Measurements from ENCODE around the gene PROC.

PROC gene

GRCh38 chr2:127456960-127457359, 38.7 kb downstream of the PROC start:
- no peak for DNase-seq (ENCODE audit: low read depth)

- DNase-seq (ENCODE audit: low read depth): no peak
These were observed 44.2 kb downstream of the PROC start for GRCh38 chr2:127462461-127462860.

DNA sequence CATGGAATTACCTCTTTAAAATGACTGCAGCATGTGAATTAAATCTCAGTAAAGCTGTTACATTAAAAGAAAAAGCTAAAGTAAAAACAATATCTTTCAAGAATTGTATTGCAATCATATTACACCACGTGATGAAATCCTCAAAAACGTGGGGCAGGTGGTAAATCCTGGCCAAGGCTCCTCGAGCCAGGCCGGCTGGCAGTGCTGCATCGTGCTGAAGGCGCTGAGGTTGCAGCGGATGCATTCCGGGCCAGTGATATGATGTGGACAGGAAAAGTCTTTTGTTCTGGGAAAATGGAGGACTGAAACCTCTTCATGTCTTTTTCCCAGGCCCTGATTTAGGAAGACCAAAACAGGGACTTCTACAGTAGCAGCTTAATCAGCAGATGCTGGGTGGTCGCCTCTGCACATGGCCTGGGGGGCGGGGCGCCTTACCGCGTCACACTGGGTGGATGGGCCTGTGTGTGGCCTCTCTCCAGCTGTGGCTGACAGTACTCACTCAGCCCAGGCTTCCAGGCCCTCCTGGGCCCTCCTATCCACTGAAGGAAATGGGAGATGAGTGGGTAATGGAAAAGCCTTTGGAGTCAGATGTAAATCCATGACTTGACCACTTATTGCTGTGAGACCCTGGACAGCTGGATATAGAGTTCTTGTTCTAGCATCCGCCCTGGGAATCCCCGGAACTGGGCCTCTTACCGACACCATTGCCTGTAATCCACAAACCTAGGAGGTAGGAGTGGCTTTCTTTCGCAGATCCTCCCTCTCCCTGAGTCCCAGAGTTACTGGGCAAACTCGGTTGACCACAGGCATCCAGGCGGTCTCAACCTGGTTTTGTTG, 45.1 kb downstream of the PROC start:
- no peak for DNase-seq (ENCODE audit: low read depth)

GRCh38 chr2:127464470-127465257, 46.4 kb downstream of the PROC start:
- no peak for DNase-seq (ENCODE audit: low read depth)

DNA sequence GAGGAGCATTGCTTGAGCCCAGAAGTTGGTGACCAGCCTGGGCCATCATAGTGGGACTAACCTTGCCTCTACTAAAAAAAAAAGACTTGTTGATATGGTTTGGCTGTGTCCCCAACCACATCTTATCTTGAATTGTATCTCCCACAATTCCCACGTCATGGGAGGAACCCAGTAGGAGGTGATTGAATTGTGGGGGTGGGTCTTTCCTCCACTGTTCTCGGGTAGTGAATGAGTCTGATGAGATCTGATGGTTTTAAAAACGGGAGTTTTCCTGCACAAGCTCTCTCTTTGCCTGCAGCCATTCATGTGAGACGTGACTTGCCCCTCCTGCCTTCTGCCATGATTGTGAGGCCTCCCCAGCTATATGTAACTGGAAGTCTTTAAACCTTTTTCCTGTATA, 47.0 kb downstream of the PROC start:
- DNase-seq (ENCODE audit: low read depth): no peak

- no peak for DNase-seq (ENCODE audit: low read depth)
These were observed 50.8 kb downstream of the PROC start for GRCh38 chr2:127469051-127469450.

DNA sequence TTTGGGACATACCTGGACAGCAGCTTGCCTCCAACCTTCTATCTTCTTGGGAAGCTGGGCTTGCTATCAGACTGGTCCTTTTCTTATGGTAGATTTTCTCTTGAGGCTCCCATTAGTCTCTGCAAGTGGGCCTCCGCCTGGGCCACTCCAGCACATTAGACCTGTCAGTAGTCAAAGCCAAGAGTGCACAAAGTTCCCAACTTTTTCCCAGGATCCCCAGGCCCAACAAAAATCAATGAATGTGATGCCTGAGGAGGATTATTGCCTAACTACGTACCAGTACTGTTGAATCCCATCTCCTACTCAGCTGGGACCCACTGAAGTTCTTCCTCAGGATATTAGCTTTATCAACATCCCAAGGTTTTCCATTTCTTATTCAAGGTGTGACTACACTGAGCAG, 51.7 kb downstream of the PROC start:
- no peak for DNase-seq (ENCODE audit: low read depth)

GRCh38 chr2:127471286-127471988, 53.2 kb downstream of the PROC start:
- no peak for DNase-seq (ENCODE audit: low read depth)

- DNase-seq (ENCODE audit: low read depth): no peak
These were observed 54.0 kb downstream of the PROC start for GRCh38 chr2:127472268-127472667.

DNA sequence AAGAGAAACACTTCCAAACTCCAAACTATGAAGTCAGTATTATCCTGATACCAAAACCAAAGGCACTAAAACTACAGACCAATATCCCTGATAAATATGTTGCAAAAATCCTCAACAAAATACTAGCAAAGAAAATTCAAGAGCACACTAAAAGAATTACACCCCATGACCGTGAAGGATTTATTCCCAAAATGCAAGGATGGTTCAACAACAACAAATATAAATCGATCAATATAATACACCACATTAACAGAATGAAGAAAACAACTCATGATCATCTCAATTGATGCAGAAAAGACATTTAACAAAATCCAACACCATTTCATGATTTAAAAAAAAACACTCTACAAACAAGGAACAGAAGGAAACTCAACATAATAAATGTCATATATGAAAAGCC, 57.6 kb downstream of the PROC start:
- no peak for DNase-seq (ENCODE audit: low read depth)

All from GM04504 (cell line).